Neural cell (in vitro differentiated cells): ENCODE results near the gene SPDYE1. TPM values are rescaled to one million over a fixed set of nuclear protein-coding genes. Genes with fewer than 3 reads are reported as not detected.

ENCODE experiments used
- H2AFZ ChIP-seq: fragments of 200-600, 300-800 bp; sonication (generic), shearing (Covaris generic); 2 replicates; pipeline ENCODE4 v1.6.0; 2014; ENCODE audit warnings: low read depth, mild to moderate bottlenecking, antibody characterized with exemption, low read length, moderate library complexity
- H3F3A ChIP-seq: fragments of 200-600 bp; shearing (Covaris generic); 2 replicates; pipeline ENCODE4 v1.6.1; 2016; ENCODE audit warnings: mild to moderate bottlenecking, moderate library complexity, mixed read lengths, antibody characterized with exemption, low read length; ENCODE audit not compliant: insufficient read depth, poor library complexity, severe bottlenecking
- H3K27ac ChIP-seq: fragments of 200-600, 300-800 bp; sonication (generic), shearing (Covaris generic); 2 replicates; pipeline ENCODE4 v1.5.1; 2014; ENCODE audit warnings: mild to moderate bottlenecking, low read length, moderate library complexity
- H3K27me3 ChIP-seq: fragments of 300-800, 200-600 bp; sonication (generic), shearing (Covaris generic); 2 replicates; pipeline ENCODE4 v1.6.0; 2014; ENCODE audit warnings: mild to moderate bottlenecking, low read depth, low read length, moderate library complexity; ENCODE audit not compliant: insufficient read depth
- H3K36me3 ChIP-seq: fragments of 300-800, 200-600 bp; sonication (generic), shearing (Covaris generic); 2 replicates; pipeline ENCODE4 v1.5.1; 2014; ENCODE audit warnings: mild to moderate bottlenecking, antibody characterized with exemption, low read length, moderate library complexity; ENCODE audit not compliant: insufficient read depth
- H3K4me2 ChIP-seq: fragments of 300-800, 200-600 bp; sonication (generic), shearing (Covaris generic); 2 replicates; pipeline ENCODE4 v1.6.0; 2014; ENCODE audit warnings: mild to moderate bottlenecking, low read length
- H3K4me3 ChIP-seq: fragments of 300-800, 200-600 bp; sonication (generic), shearing (Covaris generic); 2 replicates; pipeline ENCODE4 v1.5.1; 2014; ENCODE audit warnings: mild to moderate bottlenecking, low read length, moderate library complexity
- H3K79me2 ChIP-seq: fragments of 200-600 bp; shearing (Covaris generic); replicated peaks from 2 replicates; pipeline ENCODE4 v1.6.0; 2014; ENCODE audit warnings: mild to moderate bottlenecking, low read length, moderate library complexity; ENCODE audit not compliant: insufficient read depth
- H3K9ac ChIP-seq: fragments of 300-800, 200-600 bp; sonication (generic), shearing (Covaris generic); 2 replicates; pipeline ENCODE4 v1.6.1; 2016; ENCODE audit warnings: mild to moderate bottlenecking, low read length, mixed read lengths
- H3K9me2 ChIP-seq: fragments of 200-600 bp; shearing (Covaris generic); 2 replicates; pipeline ENCODE4 v1.6.1; 2016; ENCODE audit warnings: mild to moderate bottlenecking, low read length, mixed read lengths; ENCODE audit not compliant: insufficient read depth
- H3K9me3 ChIP-seq: fragments of 200-600, 300-800 bp; sonication (generic), shearing (Covaris generic); 2 replicates; pipeline ENCODE4 v1.6.1; 2016; ENCODE audit warnings: mild to moderate bottlenecking, mixed run types, low read length, moderate library complexity, mixed read lengths
- H4K20me1 ChIP-seq: fragments of 200-600 bp; shearing (Covaris generic); 2 replicates; pipeline ENCODE4 v1.6.1; 2016; ENCODE audit warnings: mild to moderate bottlenecking, mixed run types; ENCODE audit not compliant: insufficient read depth
- CTCF ChIP-seq: fragments of 450-650 bp; IDR thresholded peaks from 2 replicates; pipeline ENCODE4 v1.5.1; 2014; ENCODE audit warnings: antibody characterized with exemption, mild to moderate bottlenecking, moderate library complexity; ENCODE audit not compliant: poor library complexity, severe bottlenecking
- EP300 ChIP-seq: fragments of 450-650 bp; conservative IDR thresholded peaks from 2 replicates; pipeline ENCODE4 v1.6.1; 2014; ENCODE audit warnings: antibody characterized with exemption, mild to moderate bottlenecking, moderate library complexity; ENCODE audit not compliant: poor library complexity, severe bottlenecking
- EZH2 ChIP-seq: fragments of 200-600, 300-800 bp; shearing (Covaris generic), sonication (generic); IDR thresholded peaks from 2 replicates; pipeline ENCODE4 v1.6.1; 2014; ENCODE audit warnings: antibody characterized with exemption, low read length, borderline replicate concordance, mild to moderate bottlenecking; ENCODE audit not compliant: insufficient read depth, poor library complexity, severe bottlenecking
- MXI1 ChIP-seq: fragments of 450-650 bp; conservative IDR thresholded peaks from 2 replicates; pipeline ENCODE4 v1.6.1; 2014; ENCODE audit warnings: antibody characterized with exemption, mild to moderate bottlenecking; ENCODE audit not compliant: poor library complexity, severe bottlenecking
- POLR2AphosphoS5 ChIP-seq: IDR thresholded peaks from 2 replicates; pipeline ENCODE4 v1.6.1; 2012
- RAD21 ChIP-seq: fragments of 450-650 bp; conservative IDR thresholded peaks from 2 replicates; pipeline ENCODE4 v1.6.1; 2014; ENCODE audit warnings: antibody characterized with exemption, mild to moderate bottlenecking, moderate library complexity
- REST ChIP-seq: IDR thresholded peaks from 2 replicates; pipeline ENCODE4 v1.6.1; 2012; ENCODE audit warnings: borderline replicate concordance
- SMC3 ChIP-seq: fragments of 450-650 bp; conservative IDR thresholded peaks from 2 replicates; pipeline ENCODE4 v1.6.1; 2014; ENCODE audit warnings: antibody characterized with exemption, mild to moderate bottlenecking, moderate library complexity; ENCODE audit not compliant: poor library complexity
- TAF1 ChIP-seq: IDR thresholded peaks from 2 replicates; pipeline ENCODE4 v1.6.1; 2012; ENCODE audit warnings: low read depth
- polyA plus RNA-seq: library from polyadenylated mRNA; depleted of rRNA; stranded (reverse); fragments of >200 nt; gene quantifications from 2 replicates; pipeline ENCODE4 v1.2.3, GENCODE V29; 2014

SPDYE1 gene
- polyA plus RNA-seq, 1 donor from 2014 or later: not detected

GRCh38 chr7:44045226-44046014, 47.7 kb downstream of the SPDYE1 start:
- no peaks in the 10 kb centered on the region for H3K9me3 ChIP-seq
- peak overlapping the region; percentile 84 for H3K4me3 ChIP-seq
- H3K27ac ChIP-seq: peak overlapping the region; percentile 80
- H4K20me1 ChIP-seq: no peaks in the 10 kb centered on the region
- H3F3A ChIP-seq: no peaks in the 10 kb centered on the region
- no peaks in the 10 kb centered on the region for H3K27me3 ChIP-seq
- H3K9me2 ChIP-seq: no peaks in the 10 kb centered on the region
- H3K4me2 ChIP-seq: peak overlapping the region; percentile 95
- peaks cover 31% of the 10 kb centered on the region for H3K79me2 ChIP-seq
- H3K9ac ChIP-seq: peak overlapping the region; percentile 92
- H3K36me3 ChIP-seq: no peaks in the 10 kb centered on the region
- TF ChIP-seq RAD21: no peak
- no peak for TF ChIP-seq EZH2
- no peak for TF ChIP-seq POLR2AphosphoS5
- TF ChIP-seq REST: no peak
- no peak for TF ChIP-seq CTCF
- no peak for TF ChIP-seq SMC3
- no peak for TF ChIP-seq TAF1
- no peak for TF ChIP-seq MXI1
- TF ChIP-seq EP300: no peak
- peak overlapping the region; percentile 99 for H2AFZ ChIP-seq

- peak overlapping the region; percentile 84 for H3K4me3 ChIP-seq
- no peaks in the 10 kb centered on the region for H4K20me1 ChIP-seq
- peaks cover 31% of the 10 kb centered on the region for H3K79me2 ChIP-seq
- H3K27me3 ChIP-seq: no peaks in the 10 kb centered on the region
- H3K36me3 ChIP-seq: no peaks in the 10 kb centered on the region
- H3K4me2 ChIP-seq: no peak overlapping the region
- H3K27ac ChIP-seq: no peak overlapping the region
- no peak overlapping the region for H2AFZ ChIP-seq
- no peaks in the 10 kb centered on the region for H3F3A ChIP-seq
- no peaks in the 10 kb centered on the region for H3K9me3 ChIP-seq
- H3K9ac ChIP-seq: no peak overlapping the region
- H3K9me2 ChIP-seq: no peaks in the 10 kb centered on the region
- TF ChIP-seq POLR2AphosphoS5: no peak
- TF ChIP-seq SMC3: no peak
- TF ChIP-seq EP300: no peak
- TF ChIP-seq TAF1: no peak
- TF ChIP-seq MXI1: no peak
- TF ChIP-seq RAD21: no peak
Measured at GRCh38 chr7:44046321-44047061, 48.8 kb downstream of the SPDYE1 start.
